ENCODE results near the gene AIRE.

- TF ChIP-seq CTCF (IDR thresholded peaks at IDR 0.05) (no peak), POLR2A (IDR thresholded peaks at IDR 0.05) (no peak)
Measured at GRCh38 chr21:44318489-44319285, 33.0 kb downstream of the AIRE start.

Measured in adrenal gland (tissue), 5 donors.